Astrocyte (in vitro differentiated cells and primary cell): ENCODE measurements around the gene ITPRID1. TPM values are rescaled to one million over a fixed set of nuclear protein-coding genes. Genes with fewer than 3 reads are reported as not detected.

Experiments
- DNase-seq: peaks from one replicate; pipeline ENCODE4 v3.0.0-alpha.2; 2010; ENCODE audit warnings: low read depth
- FAIRE-seq: peaks from 2 replicates; lab custom pipeline; 2011; peaks lifted over from hg19 to GRCh38; lab: Jason Lieb, UNC
- H2AFZ ChIP-seq: 2 replicates; pipeline ENCODE4 v1.6.0; 2012; ENCODE audit warnings: low read depth, low read length, inconsistent platforms
- H3K27ac ChIP-seq: 2 replicates; pipeline ENCODE4 v1.5.1; 2011; ENCODE audit warnings: low read depth, low read length, inconsistent platforms
- H3K27me3 ChIP-seq: 2 replicates; pipeline ENCODE4 v1.6.0; 2011; ENCODE audit warnings: low read length, inconsistent platforms; ENCODE audit not compliant: insufficient read depth
- H3K36me3 ChIP-seq: 2 replicates; pipeline ENCODE4 v1.5.1; 2011; ENCODE audit warnings: low read length, inconsistent platforms; ENCODE audit not compliant: insufficient read depth
- H3K4me1 ChIP-seq: 2 replicates; pipeline ENCODE4 v1.5.1; 2011; ENCODE audit warnings: low read length, inconsistent platforms; ENCODE audit not compliant: insufficient read depth
- H3K4me2 ChIP-seq: 2 replicates; pipeline ENCODE4 v1.6.0; 2012; ENCODE audit warnings: low read length, inconsistent platforms
- H3K4me3 ChIP-seq: 2 replicates; pipeline ENCODE4 v1.5.1; 2011; ENCODE audit warnings: low read depth, mild to moderate bottlenecking, low read length, inconsistent platforms; ENCODE audit not compliant: insufficient read depth
- H3K79me2 ChIP-seq: 2 replicates; pipeline ENCODE4 v1.6.0; 2012; ENCODE audit warnings: mild to moderate bottlenecking, low read length, inconsistent platforms; ENCODE audit not compliant: insufficient read depth
- H3K9ac ChIP-seq: 2 replicates; pipeline ENCODE4 v1.6.0; 2012; ENCODE audit warnings: mild to moderate bottlenecking, low read length, inconsistent platforms
- H3K9me3 ChIP-seq: 2 replicates; pipeline ENCODE4 v1.5.1; 2012; ENCODE audit warnings: low read depth, mild to moderate bottlenecking, low read length, inconsistent platforms; ENCODE audit not compliant: insufficient read depth
- H4K20me1 ChIP-seq: 2 replicates; pipeline ENCODE4 v1.6.0; 2012; ENCODE audit warnings: low read length, inconsistent platforms; ENCODE audit not compliant: insufficient read depth
- H3K27ac Mint-ChIP-seq: one replicate; pipeline ENCODE4 v1.8.0; 2021; ENCODE audit warnings: mild to moderate bottlenecking, mixed read lengths; ENCODE audit not compliant: unreplicated experiment
- H3K27me3 Mint-ChIP-seq: one replicate; pipeline ENCODE4 v1.8.0; 2021; ENCODE audit warnings: low read depth, mixed read lengths; ENCODE audit not compliant: unreplicated experiment
- H3K36me3 Mint-ChIP-seq: one replicate; pipeline ENCODE4 v1.8.0; 2021; ENCODE audit warnings: low read depth, mixed read lengths; ENCODE audit not compliant: unreplicated experiment
- H3K4me1 Mint-ChIP-seq: one replicate; pipeline ENCODE4 v1.8.0; 2021; ENCODE audit warnings: low read depth, mixed read lengths; ENCODE audit not compliant: unreplicated experiment
- H3K4me3 Mint-ChIP-seq: one replicate; pipeline ENCODE4 v1.8.0; 2021; ENCODE audit warnings: mild to moderate bottlenecking, moderate library complexity, mixed read lengths; ENCODE audit not compliant: unreplicated experiment
- H3K9me3 Mint-ChIP-seq: one replicate; pipeline ENCODE4 v1.8.0; 2021; ENCODE audit warnings: mild to moderate bottlenecking, mixed read lengths; ENCODE audit not compliant: unreplicated experiment
- EZH2 ChIP-seq: IDR thresholded peaks from 2 replicates; pipeline ENCODE4 v1.6.1; 2012; ENCODE audit warnings: mild to moderate bottlenecking, low read length, inconsistent platforms; ENCODE audit not compliant: insufficient read depth
- total RNA-seq: library from RNA; stranded (reverse); gene quantifications from 2 replicates; pipeline ENCODE4 v1.2.1, GENCODE V29; 2021
- TF ChIP-seq, protein P1 (sequence below): IDR thresholded peaks from 2 replicates; pipeline ENCODE4 v1.5.1; 2011; ENCODE audit warnings: low read depth, mild to moderate bottlenecking, inconsistent platforms, low read length, moderate library complexity; ENCODE audit not compliant: insufficient read depth

Gene ITPRID1
- total RNA-seq, 1 donor from 2014 or later = not detected

DNA sequence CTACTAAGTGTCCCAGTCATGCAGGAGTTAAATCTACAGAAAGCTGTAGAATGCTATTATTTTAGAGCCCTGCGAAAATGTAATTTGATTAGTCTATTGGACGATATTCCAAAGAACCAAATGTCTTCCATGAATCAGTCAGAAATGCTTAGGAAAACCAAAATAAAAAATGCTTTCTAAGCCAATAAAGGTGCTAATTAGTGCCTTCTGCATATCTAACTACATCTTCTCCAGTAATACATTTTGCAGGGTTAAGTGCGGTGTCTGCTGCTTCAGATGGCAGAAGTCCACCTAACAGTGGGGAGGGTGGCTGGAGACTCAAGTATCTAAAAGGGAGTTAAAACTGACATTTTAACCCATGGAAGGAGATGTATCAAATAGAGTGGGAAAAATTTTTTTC is 50.1 kb downstream of the ITPRID1 start:
- H3K27ac Mint-ChIP-seq = no peak overlapping the region
- H4K20me1 ChIP-seq = no peaks in the 10 kb centered on the region
- FAIRE-seq = no peak
- no peak for DNase-seq
- H3K4me1 Mint-ChIP-seq = no peaks in the 10 kb centered on the region
- no peak overlapping the region for H3K4me2 ChIP-seq
- no peaks in the 10 kb centered on the region for H3K27me3 ChIP-seq
- H3K79me2 ChIP-seq = no peaks in the 10 kb centered on the region
- no peak for TF ChIP-seq EZH2
- TF ChIP-seq, protein P1, sequence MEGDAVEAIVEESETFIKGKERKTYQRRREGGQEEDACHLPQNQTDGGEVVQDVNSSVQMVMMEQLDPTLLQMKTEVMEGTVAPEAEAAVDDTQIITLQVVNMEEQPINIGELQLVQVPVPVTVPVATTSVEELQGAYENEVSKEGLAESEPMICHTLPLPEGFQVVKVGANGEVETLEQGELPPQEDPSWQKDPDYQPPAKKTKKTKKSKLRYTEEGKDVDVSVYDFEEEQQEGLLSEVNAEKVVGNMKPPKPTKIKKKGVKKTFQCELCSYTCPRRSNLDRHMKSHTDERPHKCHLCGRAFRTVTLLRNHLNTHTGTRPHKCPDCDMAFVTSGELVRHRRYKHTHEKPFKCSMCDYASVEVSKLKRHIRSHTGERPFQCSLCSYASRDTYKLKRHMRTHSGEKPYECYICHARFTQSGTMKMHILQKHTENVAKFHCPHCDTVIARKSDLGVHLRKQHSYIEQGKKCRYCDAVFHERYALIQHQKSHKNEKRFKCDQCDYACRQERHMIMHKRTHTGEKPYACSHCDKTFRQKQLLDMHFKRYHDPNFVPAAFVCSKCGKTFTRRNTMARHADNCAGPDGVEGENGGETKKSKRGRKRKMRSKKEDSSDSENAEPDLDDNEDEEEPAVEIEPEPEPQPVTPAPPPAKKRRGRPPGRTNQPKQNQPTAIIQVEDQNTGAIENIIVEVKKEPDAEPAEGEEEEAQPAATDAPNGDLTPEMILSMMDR = no peak
- H3K27me3 Mint-ChIP-seq = peaks cover 6% of the 10 kb centered on the region
- no peak overlapping the region for H3K27ac ChIP-seq
- H3K36me3 Mint-ChIP-seq = no peaks in the 10 kb centered on the region
- no peak overlapping the region for H3K4me3 ChIP-seq
- H3K36me3 ChIP-seq = no peaks in the 10 kb centered on the region
- H3K9me3 ChIP-seq = no peaks in the 10 kb centered on the region
- H2AFZ ChIP-seq = no peak overlapping the region
- no peak overlapping the region for H3K4me3 Mint-ChIP-seq
- H3K9ac ChIP-seq = no peak overlapping the region
- no peaks in the 10 kb centered on the region for H3K4me1 ChIP-seq
- H3K9me3 Mint-ChIP-seq = peaks cover 1% of the 10 kb centered on the region

- H3K4me3 ChIP-seq = no peak overlapping the region
- no peaks in the 10 kb centered on the region for H3K36me3 Mint-ChIP-seq
- no peak overlapping the region for H3K9ac ChIP-seq
- no peaks in the 10 kb centered on the region for H4K20me1 ChIP-seq
- no peak overlapping the region for H3K4me3 Mint-ChIP-seq
- H3K79me2 ChIP-seq = no peaks in the 10 kb centered on the region
- no peaks in the 10 kb centered on the region for H3K36me3 ChIP-seq
- H2AFZ ChIP-seq = no peak overlapping the region
- no peaks in the 10 kb centered on the region for H3K4me1 ChIP-seq
- DNase-seq (no peak), FAIRE-seq (no peak)
- no peak overlapping the region for H3K4me2 ChIP-seq
- no peak overlapping the region for H3K27ac ChIP-seq
- no peak overlapping the region for H3K27ac Mint-ChIP-seq
- H3K27me3 ChIP-seq = no peaks in the 10 kb centered on the region
- peaks cover 6% of the 10 kb centered on the region for H3K27me3 Mint-ChIP-seq
- H3K9me3 Mint-ChIP-seq = peaks cover 1% of the 10 kb centered on the region
- H3K9me3 ChIP-seq = no peaks in the 10 kb centered on the region
- TF ChIP-seq, protein P1 = no peak
- TF ChIP-seq EZH2 = no peak
- no peaks in the 10 kb centered on the region for H3K4me1 Mint-ChIP-seq
Measured at GRCh38 chr7:31564661-31565060, 50.8 kb downstream of the ITPRID1 start.

DNA sequence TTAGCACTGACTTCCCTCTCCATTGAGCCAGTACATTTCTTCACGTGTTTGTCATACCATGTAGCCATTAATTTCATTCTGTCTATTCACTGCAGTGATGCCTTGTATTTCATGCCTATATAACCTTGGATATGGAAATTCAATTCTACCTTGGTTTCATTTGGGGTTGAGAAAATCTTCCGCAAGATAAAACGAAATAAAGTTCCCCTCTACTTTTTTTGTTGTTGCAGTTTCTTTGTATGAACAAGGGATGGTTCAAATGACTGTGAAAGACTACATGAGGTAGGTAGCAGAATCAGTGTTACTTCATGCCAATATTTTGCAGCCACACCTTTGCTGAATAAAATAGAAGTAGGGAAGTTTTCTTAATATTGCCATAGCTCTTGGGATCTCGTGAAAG is 55.6 kb downstream of the ITPRID1 start:
- no peaks in the 10 kb centered on the region for H3K4me1 Mint-ChIP-seq
- H3K27ac ChIP-seq = no peak overlapping the region
- no peaks in the 10 kb centered on the region for H3K79me2 ChIP-seq
- no peaks in the 10 kb centered on the region for H3K4me1 ChIP-seq
- no peaks in the 10 kb centered on the region for H3K36me3 ChIP-seq
- H3K27me3 Mint-ChIP-seq = no peaks in the 10 kb centered on the region
- H3K4me2 ChIP-seq = no peak overlapping the region
- H3K9me3 ChIP-seq = no peaks in the 10 kb centered on the region
- H3K36me3 Mint-ChIP-seq = no peaks in the 10 kb centered on the region
- no peak overlapping the region for H3K4me3 Mint-ChIP-seq
- H3K9ac ChIP-seq = no peak overlapping the region
- FAIRE-seq = no peak
- H4K20me1 ChIP-seq = no peaks in the 10 kb centered on the region
- TF ChIP-seq, protein P1 = no peak
- no peak for TF ChIP-seq EZH2
- H3K4me3 ChIP-seq = no peak overlapping the region
- no peaks in the 10 kb centered on the region for H3K27me3 ChIP-seq
- no peaks in the 10 kb centered on the region for H3K9me3 Mint-ChIP-seq
- no peak overlapping the region for H3K27ac Mint-ChIP-seq
- DNase-seq = no peak
- H2AFZ ChIP-seq = no peak overlapping the region
